GF-D8 (cell line): ENCODE data around the gene MLC1.

Experiments used
- DNase-seq: peaks from one replicate; lab custom pipeline; 2025; lab: John Stamatoyannopoulos, UW

Gene MLC1

DNA sequence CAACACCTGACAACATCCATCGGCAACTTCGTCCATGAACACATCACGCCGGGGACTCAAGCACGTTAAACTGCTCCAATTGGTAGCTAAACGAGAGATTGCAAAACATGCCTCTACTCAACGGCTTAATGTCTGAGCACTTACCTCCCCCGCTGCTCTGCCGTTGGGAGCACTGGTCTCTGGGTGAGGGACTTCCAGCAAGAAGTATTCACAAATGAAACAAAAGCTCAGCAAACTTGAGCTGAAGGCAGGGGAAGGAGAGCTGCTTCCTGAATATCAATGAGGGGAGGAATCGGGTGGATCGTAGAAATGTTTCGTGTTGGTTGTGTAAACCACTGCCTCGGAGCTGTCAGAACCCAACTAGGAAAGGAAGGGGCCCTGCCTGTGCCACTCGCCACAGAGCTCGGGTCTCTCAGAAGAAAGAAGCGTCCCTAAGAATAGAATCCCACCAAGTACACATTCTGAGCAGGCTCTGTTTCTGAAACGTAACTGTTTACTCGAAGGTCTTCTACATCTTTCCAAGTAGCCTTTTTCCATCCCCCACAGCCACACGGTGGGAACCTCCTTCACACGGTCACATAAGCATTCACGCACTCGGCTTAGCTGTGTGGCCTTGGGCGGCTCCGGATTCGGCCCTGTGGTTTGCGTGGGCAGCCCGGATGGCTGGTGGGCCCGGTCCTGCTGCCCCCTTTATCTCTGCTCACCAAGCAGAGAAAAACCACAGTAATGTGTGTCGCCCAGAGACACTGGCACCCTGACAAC is at the start of gene MLC1:
Gene MLC1 (minus strand): TSS at position 216 of the 762 bp plus-strand sequence. CDS start 524 bp downstream, outside the sequence.
- DNase-seq, result peak; percentile 95

DNA sequence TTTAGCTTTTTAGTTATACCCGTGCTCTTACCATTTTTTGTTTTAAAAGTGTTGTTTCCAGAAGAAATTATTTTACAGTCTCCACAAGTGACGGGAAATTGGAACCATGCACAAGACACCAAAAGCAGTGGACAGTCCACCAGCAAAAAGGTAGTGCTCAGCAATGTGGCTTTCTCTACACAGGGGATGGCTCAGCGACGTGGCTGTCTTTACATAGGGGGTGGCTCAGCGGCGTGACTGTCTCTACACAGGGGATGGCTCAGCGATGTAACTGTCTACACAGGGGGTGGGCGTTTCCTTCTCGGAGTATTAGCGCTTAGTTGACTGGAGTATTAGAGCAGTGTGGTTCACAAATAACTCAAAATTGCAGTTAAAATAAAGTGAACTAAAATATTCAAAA is 49.3 kb upstream of the MLC1 start:
- DNase-seq, result no peak

DNA sequence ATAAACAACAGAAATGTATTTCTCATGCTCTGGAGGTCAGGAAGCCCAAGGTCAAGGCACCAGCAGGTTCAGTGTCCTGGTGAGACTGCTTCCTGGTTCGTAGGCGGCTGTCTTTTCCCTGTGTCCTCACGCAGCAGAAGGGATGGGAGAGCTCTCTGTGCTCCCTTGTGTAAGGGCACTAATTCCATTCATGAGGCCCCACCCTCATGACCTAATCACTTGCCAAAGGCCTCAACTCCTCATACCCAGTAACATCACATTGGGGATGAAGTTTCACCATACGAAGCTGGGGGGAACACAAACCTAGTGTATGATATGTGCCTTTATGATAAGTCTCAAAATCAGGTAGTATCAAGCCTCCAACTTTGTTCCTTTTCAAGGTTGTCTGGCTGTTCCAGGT is 46.7 kb upstream of the MLC1 start:
- no peak for DNase-seq

DNA sequence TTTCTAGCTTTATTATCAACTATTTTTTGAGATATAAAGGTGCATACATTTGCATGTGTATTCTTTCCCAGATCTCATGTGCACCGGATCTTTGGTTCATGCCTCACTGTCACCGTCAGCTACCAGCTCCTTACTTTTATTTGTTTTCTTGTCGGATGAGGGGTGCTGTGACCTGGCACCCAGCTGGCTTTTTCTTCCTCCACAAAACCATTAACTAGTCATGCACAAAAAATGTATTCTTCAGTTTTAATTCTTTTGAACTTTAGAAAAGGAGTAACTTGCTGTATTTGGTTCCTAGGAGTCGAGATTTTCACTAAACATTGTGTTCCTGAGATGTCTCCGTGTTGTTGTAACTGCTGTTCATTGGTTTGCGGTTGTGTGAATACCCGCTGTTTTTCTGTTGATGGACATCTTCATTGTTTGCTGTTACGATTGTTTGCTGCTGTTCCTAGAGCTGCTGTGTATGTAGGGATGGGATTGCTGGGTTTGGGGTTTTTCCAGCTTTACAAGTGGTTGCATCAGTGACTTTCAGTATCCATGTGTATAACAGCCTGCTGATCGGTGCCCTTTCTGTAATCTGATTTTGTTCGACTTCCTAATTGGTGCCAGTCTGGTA is 44.0 kb upstream of the MLC1 start:
- no peak for DNase-seq

DNA sequence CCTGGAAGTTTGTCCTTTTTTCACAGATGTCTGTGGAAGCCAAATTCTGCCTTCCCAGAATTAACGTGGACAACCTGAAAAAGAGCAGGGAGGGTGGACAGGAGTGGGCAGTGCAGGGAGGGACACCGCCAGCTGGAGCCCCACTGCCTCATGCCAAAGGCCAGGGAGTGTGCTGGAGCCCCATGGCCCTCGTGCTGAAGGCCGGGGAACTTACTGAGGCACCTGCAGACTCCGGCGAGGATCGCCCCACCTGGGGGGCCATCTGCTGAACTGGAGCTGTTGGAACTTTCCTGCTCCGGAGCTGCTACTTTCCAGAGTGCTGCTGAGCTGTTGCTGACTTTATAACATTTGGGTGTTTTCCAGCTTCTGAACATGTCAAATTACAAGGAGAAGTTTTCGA is 39.8 kb upstream of the MLC1 start:
- no peak for DNase-seq

DNA sequence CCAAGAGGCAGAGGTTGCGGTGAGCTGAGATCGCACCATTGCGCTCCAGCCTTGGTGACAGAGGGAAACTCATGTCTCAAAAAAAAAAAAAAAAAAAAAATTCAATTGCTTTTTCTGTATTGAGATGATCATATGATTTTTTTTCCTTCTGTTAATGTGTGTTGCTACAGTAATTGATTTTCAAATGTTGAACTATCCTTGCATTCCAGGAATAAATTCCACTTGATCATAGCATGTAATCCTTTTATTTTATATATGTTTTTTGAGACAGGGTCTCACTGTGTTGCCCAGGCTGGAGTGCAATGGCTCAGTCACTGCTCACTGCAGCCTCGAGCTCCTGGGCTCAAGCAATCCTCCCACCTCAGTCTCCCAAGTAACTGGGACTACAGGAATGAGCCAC is 37.9 kb upstream of the MLC1 start:
- DNase-seq, result no peak

DNA sequence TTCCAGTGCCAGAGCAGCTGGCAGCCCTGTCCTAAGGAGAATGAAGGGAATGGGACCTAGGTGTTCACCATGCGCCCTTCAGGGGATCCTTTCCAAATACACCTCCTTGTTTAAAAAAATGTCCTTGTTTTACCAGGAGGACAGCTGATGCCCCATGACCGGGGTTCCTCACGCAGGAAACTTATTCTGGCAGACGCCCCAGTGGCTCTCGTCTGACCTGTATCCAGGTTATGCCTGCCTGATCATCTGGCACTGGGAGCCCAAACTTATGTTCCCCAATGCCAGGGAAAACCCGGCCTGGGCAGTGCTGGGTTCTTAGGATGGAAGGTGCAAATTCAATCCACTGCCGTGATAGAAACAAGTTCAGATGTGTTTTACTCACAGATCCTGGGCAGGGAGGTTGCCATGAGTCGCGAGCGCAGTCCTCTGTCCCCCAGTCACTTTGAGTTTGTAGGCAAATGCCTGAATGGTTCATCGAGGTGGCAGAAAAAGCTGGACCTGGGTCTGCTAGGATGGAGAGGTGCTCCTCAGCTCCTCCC is 36.0 kb upstream of the MLC1 start:
- no peak for DNase-seq

DNA sequence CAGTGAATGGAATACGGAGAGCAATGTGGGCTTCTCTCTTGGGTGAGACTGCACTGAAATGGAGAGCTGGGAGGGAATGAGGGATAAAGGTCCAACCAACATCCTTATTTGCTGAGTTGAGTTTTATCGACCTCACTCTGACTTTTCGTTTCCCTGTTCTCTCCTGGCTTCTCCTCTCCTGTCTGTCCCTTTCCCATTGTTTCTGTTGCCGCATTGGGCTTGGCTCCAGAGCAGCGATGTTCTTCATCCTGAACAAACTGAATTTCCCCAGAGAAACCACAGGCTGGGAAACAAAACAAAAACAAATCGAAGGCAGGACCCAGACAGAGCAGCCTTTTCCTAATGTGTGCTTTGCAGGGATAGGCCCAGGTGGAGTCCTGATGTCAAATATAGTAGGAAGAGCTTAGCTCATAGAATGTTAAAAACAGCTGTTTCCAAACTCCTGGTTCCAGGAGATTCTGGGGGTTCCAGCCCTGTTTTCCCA is 34.6 kb upstream of the MLC1 start:
- no peak for DNase-seq

DNA sequence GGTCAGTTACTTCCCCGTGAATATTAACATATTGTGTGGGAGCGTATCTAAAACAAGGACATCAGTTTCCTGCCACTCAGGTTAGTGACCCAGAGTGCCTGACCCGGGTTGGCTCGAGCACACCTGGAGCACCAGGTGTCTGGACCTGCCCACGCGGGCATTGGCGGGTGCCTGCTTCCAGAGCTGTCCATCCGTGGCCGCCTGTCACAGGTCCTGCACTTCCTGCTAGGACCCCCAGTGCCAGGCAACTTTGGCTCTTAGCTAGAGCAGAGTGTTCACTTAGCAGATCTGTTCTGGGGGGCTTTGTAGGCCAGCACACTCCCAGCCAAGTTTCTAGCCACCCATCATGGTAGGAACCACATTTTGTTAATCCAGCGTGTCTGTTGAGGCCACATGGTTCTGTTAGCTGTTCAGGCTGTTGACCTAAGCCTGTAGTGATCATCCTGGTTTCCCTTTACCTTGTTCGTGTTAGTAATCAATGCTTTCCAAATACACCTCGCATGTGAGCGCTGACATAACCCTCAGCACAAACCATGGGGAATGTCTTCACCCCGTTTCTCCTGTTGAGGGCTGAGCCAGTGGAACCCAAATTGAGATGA is 34.0 kb upstream of the MLC1 start:
- no peak for DNase-seq

DNA sequence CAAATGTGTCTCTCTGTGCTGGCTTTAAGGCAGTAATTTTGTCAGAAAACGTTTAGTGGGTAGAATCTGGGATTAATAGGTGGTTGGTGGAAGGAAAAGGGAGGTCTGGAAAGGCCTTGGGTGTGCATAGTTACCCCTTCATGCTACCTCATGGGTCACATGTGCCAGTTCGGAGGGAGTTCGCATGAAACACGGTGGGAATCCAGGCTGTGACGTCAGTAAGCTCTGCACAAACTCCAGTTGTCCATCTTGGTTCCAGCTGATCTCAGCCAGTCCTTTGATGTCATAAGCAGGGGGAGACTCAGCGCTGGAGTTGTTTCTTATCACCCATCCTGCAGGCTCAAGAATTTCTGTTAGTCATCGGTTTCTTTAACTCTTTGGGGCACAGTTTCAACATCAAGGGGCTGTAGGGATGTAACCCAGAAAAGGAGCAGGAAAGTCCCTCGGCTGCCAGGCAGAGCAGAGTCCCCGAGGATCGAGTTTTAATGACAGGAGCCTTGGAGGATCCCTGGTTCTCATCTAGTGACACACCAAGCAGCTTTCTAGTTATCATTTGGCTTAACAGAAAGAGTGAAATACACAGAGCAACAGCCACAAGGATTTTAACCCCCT is 33.4 kb upstream of the MLC1 start:
- DNase-seq, result no peak

DNA sequence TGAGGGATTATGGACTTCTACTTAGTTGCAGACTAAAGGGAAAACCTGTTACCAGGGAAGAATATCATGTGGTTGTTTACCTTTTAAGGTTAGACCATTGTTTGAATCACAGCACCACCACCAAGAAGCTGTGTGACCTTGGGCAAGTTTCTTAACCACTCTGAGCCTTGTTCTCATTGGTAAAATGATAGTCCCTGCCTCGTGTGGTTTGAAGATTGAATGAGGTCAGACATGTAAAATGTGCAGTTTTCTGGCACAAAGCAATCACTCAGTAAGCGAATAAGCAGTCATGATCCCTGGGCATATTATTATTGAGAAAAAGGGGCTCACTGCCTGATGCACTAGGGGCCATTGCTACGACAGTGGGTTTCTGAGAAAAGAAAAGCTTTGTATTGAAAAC is 32.9 kb upstream of the MLC1 start:
- no peak for DNase-seq

DNA sequence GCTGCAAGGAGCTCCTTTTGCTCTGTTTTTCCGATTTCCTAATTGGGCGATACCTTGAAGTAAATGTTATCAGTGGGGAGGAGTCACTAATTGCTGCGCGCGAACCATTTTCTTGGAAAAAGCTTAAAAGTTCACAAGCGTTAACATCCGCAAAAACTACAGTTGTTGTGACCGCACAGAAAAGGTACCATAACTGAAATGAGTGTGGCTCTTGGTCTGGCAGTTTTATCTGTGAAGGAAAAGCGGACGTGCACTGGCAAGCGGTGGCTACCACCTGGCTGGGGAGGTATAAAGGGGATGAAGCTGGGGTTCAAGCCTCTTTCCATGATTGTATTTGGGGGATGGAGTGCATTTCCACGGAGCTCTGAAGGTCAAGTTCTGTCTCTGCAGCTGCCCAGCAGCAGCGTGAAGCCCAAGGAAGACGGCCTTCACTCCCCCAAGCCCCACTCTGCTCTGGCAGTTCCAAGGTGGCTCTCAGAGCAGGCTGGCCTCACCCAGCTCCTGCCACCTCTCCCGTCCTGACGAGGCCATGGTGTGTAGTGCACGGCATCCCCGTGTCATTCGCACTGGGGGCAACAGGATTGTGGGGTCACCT is 32.0 kb upstream of the MLC1 start:
- DNase-seq, result no peak

DNA sequence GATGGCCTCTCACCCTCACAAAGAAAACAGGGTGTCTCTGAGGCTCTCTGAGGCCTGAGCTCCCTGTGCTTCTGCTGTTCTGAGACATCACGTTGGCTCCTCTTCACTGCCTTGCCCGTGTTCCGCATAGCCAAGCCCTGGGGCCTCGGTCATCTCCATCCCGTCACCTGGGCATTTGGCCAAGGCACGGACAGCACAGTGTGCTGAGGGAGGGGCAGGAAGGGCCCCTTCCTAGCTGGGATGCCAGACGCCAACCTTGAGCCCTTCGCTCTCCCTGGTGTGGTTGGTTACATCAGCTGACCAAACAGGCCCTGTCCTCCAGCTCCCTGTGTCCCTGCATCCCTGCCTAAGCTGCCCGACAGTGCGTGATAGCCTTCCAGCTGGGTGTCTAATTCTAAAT is 30.5 kb upstream of the MLC1 start:
- no peak for DNase-seq

DNA sequence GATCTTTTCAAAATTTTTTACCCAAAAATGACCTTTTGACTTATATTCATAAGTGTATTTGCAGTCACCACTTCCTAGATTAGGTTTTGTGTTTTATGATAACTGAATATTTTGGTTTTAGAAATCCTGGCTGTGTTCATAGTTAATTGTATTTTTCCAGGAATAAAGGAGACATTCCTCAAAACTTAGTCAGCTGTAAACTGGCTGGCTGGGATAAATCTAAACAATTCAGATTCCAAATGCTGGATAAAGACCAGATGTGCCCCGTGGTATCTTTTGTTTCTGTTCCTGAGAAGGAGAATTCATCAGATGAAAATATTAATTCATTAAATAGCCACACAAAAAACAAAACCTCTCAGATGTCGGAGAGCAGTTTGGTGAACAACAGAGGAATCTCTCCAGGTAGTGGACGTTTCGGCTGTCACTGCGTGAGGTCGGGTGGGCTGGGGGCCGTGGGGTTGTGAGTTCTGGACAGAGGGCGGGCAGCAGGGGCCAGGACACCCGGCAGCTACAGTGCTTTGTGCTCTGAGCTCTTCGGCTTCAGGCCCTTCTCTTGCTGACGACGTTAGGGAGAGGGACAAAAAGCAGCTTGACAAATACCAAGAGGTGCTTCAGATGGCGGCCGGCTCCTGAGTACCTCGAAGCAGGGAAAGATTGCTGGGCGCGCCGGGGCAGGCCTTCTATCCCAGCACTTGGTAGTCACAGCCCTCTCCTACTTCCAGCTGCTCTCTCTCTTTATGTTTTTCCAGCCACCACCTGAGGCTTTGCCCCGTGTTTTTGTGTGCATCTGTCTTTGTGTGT is 29.2 kb upstream of the MLC1 start:
- no peak for DNase-seq

DNA sequence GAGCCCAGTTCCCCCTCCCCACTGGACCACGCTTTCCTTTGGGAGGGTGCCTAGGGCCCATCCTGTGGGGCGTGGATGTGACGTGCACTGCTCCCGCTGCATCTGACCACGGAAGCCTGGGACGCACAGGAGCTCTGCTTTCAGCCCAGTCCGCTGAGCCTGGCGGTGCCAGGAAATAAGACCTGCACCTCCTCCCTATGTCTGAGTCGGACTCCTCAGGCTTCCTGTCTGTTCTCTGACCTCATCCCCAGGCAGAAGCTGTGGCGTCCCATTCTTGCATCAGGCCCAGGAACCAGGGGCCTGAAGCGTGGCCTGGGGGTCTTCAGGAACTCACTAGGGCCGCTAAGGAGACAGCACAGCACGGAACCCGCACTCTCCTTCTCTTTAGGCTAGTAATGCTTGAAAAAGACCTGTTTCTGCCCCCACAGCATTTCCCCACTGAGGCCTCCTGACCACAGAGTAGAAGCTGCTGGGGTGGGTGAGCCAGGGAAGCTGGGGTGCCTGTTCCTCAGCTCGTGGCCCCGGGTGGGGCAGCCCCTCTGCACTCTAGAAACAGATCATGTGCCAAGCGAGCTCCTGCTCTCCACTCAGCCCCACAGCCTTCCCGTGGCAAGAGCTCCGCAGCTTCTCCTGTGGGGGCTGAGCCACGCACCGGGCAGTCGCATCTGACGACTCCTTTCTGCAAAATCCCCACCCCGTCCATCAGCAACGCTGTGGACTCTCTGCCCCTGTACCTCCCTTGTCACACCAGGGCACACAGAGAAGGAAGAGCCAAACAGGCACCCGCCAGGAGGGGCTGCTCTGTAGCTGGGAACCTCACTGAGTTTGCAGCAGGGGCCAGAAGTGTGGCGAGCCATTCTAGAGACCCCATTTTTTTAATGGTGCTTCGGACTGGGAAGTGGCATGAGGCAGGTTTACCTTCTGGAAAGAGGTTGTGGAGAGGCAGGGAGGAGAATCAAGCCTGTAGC is 27.2 kb upstream of the MLC1 start:
- peak; percentile 11 for DNase-seq

DNA sequence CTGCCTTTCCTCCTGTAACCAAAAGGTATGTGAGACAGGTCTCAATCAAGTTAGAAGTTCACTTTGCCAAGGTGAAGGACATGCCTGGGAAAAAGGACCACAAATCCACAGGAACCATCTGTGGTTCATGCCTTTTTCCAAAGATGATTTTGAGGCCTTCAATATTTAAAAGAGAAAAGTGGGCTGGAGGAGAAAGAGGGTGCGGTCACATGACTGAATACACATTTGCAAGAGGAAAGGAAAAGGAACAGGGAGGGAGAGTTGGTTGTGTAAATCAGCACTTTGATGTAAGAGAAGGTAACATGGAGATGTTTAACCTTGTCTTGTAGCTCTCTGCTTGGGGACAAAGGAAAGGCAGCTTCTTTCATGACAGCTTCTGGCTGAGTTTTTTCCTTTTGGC is 25.8 kb upstream of the MLC1 start:
- DNase-seq, result no peak

DNA sequence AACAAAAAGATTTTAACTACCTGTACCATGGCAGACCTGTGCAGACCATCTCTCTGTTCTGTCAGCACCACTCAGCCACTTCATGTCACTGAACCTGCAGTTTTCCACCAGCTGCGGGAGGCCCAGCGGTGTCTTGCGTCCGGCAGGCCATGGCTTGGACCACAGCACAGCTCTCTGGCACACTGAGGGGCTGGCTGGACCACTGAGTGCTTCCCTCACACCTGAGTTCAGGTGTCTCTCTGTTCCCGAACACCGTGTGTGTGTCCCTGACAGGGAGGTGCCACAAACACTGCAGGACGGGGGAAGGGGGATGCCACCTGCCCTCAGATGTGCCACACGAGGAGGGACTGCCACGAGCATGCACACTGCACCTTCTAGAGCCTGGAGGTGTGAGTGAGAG is 22.3 kb upstream of the MLC1 start:
- DNase-seq, result no peak

DNA sequence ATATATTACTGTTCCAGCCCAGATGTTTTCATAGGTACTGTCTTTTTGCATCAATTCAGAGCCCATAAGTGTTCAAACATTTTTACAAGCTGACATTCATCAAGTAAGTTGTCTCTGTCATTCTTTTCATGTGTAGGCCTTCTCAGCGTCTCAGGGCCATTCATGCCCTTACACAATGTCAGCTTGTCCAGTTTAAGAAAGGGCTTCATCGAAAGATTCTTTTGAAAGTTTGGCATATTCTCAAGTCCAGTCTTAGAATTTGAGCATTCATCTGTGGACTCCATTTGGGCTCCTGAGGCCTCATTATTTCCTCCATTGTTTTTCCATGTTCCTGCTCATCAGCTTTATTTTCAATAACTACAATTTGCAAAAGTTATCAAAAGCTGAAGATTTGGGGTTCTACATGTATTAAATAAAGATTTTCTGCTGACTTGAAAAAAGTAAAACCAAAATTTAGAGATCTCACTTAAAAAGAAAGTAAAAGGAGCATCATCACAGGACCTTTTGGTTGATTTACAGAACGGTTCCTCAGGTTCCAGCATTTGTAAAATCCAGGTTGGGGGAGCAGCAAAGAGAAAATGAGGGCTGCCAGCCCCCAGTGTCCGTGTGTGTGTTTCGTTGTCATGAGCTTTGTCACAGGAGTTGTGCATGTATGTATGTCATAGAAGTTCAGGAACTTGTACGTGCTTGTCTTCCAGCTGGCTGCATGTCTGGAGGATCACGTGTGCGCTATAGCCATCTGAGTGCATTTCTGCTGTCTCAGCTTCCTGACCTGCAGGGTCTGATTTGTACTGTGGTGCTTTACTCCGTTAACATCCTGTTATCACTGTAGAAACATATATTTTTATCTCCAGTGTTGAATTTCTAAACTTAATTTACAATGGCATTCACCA is 20.2 kb upstream of the MLC1 start:
- peak; percentile 55 for DNase-seq

DNA sequence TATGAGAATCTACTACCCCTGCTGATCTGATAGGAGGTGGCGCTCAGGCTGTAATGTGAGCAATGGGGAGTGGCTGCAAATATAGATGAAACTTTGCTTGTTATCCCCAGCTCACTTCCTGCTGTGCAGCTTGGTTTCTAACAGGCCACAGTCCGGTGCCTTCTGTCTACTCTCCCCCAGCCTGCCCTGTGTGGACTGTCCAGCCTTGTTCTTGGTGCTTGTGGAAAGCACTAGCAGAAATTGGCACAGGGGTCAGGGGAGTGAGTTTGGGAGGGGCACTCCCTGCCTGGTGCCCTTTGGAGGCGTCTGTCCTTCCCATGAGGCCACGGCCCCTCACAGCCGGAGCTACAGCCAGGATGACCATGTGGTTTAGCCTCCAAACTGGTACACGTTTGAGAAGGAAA is 18.9 kb upstream of the MLC1 start:
- no peak for DNase-seq
